ENCODE measurements around the gene LSM12.

LSM12 gene

DNA sequence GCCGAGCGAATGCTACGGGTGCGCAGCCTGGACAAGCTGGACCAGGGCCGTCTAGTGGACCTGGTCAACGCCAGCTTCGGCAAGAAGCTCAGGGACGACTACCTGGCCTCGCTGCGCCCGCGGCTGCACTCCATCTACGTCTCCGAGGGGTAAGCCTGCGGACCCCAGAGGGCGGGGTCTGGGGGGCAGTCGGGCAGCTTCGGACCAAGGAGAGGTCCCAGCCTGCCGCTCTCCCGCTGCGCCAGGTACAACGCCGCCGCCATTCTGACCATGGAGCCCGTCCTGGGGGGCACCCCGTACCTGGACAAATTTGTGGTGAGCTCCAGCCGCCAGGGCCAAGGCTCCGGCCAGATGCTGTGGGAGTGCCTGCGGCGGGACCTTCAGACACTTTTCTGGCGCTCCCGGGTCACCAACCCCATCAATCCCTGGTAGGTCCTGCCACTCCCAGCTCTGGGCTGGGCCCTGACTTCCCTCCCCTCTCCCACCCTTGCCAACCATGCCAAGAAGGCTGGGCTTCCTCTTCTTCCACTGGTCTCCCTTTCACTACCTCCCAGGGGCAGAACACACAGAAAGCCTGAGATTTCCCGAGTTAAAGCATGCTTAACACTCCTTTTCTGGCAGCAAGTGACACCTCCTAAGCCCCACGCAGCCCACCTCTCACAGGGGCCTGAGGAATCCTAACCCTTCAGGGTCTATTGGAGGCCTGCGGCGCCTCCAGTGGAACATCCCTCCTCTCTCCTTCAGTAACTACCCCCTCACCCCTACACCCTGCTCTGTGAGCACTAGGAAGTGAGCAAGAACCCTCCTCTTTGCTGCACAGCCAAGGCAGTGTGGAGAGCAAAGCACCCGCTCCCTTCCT lies 58.9 kb downstream of the LSM12 start:
- H3K36me3 ChIP-seq (ENCODE audit: control insufficient read depth, insufficient read depth, low read length): peaks cover 10% of the 10 kb centered on the region
- DNase-seq (ENCODE audit: extremely low read depth, insufficient read length): no peak
- TF ChIP-seq, protein P1, sequence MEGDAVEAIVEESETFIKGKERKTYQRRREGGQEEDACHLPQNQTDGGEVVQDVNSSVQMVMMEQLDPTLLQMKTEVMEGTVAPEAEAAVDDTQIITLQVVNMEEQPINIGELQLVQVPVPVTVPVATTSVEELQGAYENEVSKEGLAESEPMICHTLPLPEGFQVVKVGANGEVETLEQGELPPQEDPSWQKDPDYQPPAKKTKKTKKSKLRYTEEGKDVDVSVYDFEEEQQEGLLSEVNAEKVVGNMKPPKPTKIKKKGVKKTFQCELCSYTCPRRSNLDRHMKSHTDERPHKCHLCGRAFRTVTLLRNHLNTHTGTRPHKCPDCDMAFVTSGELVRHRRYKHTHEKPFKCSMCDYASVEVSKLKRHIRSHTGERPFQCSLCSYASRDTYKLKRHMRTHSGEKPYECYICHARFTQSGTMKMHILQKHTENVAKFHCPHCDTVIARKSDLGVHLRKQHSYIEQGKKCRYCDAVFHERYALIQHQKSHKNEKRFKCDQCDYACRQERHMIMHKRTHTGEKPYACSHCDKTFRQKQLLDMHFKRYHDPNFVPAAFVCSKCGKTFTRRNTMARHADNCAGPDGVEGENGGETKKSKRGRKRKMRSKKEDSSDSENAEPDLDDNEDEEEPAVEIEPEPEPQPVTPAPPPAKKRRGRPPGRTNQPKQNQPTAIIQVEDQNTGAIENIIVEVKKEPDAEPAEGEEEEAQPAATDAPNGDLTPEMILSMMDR (IDR thresholded peaks at IDR 0.05; ENCODE audit: insufficient read depth, low read length, poor library complexity, severe bottlenecking): no peak
- H3K4me3 ChIP-seq (replicated peaks; ENCODE audit: low read depth, low read length): peak overlapping the region; percentile 66
- peaks cover 1% of the 10 kb centered on the region; the same call in 1 of the 2 replicates for H3K27me3 ChIP-seq (replicated peaks; ENCODE audit: control insufficient read depth, insufficient read depth, low read length)

DNA sequence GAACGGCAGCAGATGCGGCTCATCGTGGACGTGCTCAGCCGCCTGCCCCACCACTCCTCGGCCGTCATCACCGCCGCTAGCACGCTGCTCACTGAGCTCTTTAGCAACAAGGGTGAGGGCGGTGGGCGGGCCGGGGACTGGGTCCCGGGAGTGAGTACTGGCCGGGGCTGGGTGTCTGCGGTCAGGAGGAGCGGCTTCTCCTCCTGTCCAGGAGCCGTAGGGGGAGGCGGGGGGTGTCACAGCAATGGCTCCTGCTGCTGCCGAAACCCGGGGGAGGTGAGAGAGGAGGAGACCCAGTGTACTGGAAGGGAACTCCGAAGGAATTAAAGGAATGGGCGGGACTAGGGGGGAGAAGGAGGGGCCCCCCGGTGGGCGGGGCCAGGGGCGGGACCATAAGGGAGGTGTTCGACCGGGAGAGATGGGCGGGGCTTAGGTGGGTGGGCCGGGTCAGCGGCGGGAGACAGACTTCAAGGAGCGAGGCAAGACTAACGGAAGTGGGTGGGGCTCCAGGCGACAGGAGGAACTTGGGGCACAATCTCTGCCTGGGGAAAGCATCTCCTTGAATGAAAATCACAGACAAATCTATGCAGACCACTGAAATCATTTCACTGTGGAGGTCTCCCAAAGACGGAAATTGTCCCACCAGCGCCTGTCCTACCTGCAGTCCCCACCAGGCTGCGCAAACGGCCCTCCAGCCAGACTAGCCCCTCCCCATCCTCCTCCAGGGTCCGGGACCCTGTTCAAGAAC lies 59.7 kb downstream of the LSM12 start:
- peaks cover 1% of the 10 kb centered on the region; the same call in 1 of the 2 replicates for H3K27me3 ChIP-seq (replicated peaks; ENCODE audit: control insufficient read depth, insufficient read depth, low read length)
- peaks cover 7% of the 10 kb centered on the region; the same call in 1 of the 2 replicates for H3K36me3 ChIP-seq (ENCODE audit: control insufficient read depth, insufficient read depth, low read length)
- peak; percentile 93 for DNase-seq (ENCODE audit: extremely low read depth, insufficient read length)
- peak overlapping the region; percentile 66 for H3K4me3 ChIP-seq (replicated peaks; ENCODE audit: low read depth, low read length)
- TF ChIP-seq, protein P1 (IDR thresholded peaks at IDR 0.05; ENCODE audit: insufficient read depth, low read length, poor library complexity, severe bottlenecking): peak; percentile 57

DNA sequence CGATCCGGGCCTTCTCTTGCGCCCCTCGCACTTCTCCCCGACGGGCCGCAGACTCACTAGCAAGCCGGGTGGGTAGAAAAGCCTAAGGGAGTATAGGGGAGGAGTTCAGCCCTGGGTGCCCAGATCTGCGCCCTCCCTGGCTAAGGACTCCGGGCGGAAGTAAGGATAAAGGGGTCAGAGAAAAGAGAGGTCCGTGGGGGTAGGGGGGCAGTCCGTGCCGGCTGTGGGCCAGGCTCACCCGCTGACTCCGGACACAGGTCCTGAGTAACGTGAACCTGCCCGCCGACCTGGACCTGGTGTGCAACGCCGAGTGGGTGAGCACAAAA lies 60.2 kb downstream of the LSM12 start:
- Histone ChIP-seq H3K36me3 (ENCODE audit: control insufficient read depth, insufficient read depth, low read length) (peaks cover 4% of the 10 kb centered on the region; the same call in 1 of the 2 replicates), H3K27me3 (replicated peaks; ENCODE audit: control insufficient read depth, insufficient read depth, low read length) (peaks cover 1% of the 10 kb centered on the region; the same call in 1 of the 2 replicates), H3K4me3 (replicated peaks; ENCODE audit: low read depth, low read length) (peak overlapping the region; percentile 66)
- TF ChIP-seq, protein P1 (IDR thresholded peaks at IDR 0.05; ENCODE audit: insufficient read depth, low read length, poor library complexity, severe bottlenecking): no peak
- DNase-seq (ENCODE audit: extremely low read depth, insufficient read length): no peak

DNA sequence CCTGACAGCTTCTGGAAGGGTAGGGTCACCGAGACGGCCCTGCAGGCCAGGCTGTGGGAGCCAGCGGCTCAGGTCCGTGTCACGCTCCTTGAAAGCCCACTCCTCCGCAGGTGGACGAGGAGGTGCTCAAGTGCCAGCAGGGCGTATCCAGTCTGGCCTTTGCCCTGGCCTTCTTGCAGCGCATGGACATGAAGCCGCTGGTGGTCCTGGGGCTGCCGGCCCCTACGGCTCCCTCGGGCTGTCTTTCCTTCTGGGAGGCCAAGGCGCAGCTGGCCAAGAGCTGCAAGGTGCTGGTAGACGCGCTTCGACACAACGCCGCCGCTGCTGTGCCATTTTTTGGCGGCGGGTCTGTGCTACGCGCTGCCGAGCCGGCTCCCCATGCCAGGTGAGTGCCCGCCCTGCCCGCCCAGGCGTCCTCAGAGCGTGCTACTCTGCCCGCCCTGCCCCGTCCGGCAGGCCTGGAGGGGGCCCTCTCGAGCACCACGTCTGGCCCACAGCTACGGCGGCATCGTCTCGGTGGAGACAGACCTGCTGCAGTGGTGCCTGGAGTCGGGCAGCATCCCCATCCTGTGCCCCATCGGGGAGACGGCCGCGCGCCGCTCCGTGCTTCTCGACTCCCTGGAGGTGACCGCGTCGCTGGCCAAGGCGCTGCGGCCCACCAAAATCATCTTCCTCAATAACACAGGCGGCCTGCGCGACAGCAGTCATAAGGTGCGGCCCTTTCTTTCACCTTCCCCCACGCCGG lies 60.8 kb downstream of the LSM12 start:
- DNase-seq (ENCODE audit: extremely low read depth, insufficient read length): peak; percentile 32
- H3K4me3 ChIP-seq (replicated peaks; ENCODE audit: low read depth, low read length): peak overlapping the region; percentile 66; the same call in 1 of the 2 replicates
- TF ChIP-seq, protein P1 (IDR thresholded peaks at IDR 0.05; ENCODE audit: insufficient read depth, low read length, poor library complexity, severe bottlenecking): peak; percentile 13
- H3K27me3 ChIP-seq (replicated peaks; ENCODE audit: control insufficient read depth, insufficient read depth, low read length): peaks cover 1% of the 10 kb centered on the region; the same call in 1 of the 2 replicates
- peaks cover 3% of the 10 kb centered on the region; the same call in 1 of the 2 replicates for H3K36me3 ChIP-seq (ENCODE audit: control insufficient read depth, insufficient read depth, low read length)

DNA sequence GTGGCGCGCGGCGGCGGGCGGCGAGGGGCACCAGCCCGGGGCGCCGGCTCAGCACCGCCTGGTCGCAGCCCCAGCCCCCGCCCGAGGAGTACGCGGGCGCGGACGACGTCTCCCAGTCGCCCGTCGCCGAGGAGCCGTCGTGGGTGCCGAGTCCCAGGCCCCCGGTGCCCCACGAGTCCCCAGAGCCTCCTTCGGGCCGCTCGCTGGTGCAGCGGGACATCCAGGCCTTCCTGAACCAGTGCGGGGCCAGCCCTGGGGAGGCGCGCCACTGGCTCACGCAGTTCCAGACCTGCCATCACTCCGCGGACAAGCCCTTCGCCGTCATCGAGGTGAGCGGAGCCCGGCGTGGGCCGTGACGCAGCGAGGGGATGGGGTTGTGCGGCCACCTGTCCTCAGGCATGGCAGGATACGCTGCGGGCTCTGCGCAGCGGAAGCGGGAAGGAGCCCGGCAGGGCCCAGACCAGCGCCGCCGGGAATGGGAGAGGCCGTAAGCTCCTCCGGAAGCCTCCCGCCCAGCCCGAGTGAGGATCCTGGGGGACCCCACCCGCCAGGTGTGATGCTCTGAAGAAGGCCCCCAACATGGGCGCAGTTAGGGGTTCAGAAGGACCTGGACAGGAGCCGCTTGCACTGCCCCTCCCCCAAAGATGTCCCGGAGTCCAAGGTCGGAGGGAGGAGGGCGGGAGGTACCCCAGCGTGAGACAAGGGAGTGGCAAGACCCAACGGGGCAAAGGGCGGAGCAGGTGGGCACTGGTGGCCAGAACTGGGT lies 61.5 kb downstream of the LSM12 start:
- TF ChIP-seq, protein P1 (IDR thresholded peaks at IDR 0.05; ENCODE audit: insufficient read depth, low read length, poor library complexity, severe bottlenecking): no peak
- H3K36me3 ChIP-seq (ENCODE audit: control insufficient read depth, insufficient read depth, low read length): peaks cover 1% of the 10 kb centered on the region; the same call in 1 of the 2 replicates
- no peak overlapping the region for H3K4me3 ChIP-seq (replicated peaks; ENCODE audit: low read depth, low read length)
- DNase-seq (ENCODE audit: extremely low read depth, insufficient read length): no peak
- H3K27me3 ChIP-seq (replicated peaks; ENCODE audit: control insufficient read depth, insufficient read depth, low read length): peaks cover 3% of the 10 kb centered on the region

Data from GM06990 (cell line).